AG10803 (cell line): ENCODE results near the gene DCTD.

Experiments used
- DNase-seq: peaks from one replicate; pipeline ENCODE4 v3.0.0; 2010; ENCODE audit warnings: low read depth
- H3K4me3 ChIP-seq: 2 replicates; pipeline ENCODE4 v1.5.1; 2011; ENCODE audit warnings: mild to moderate bottlenecking, low read length, control low read depth
- CTCF ChIP-seq: conservative IDR thresholded peaks from 2 replicates; pipeline ENCODE4 v1.5.1; 2011; ENCODE audit warnings: mild to moderate bottlenecking, low read length, control low read depth, inconsistent platforms

The DCTD gene

GRCh38 chr4:182895791-182896292 is 21.3 kb downstream of the DCTD start:
- DNase-seq = no peak
- no peak for TF ChIP-seq CTCF

GRCh38 chr4:182894681-182895275 is 22.4 kb downstream of the DCTD start:
- no peak for DNase-seq
- no peak for TF ChIP-seq CTCF
- no peak overlapping the region for H3K4me3 ChIP-seq

More at GRCh38 chr4:182895791-182896292, 21.3 kb downstream of the DCTD start:
- no peak overlapping the region for H3K4me3 ChIP-seq

- TF ChIP-seq CTCF = no peak
- no peak for DNase-seq
- H3K4me3 ChIP-seq = no peak overlapping the region
Observed at GRCh38 chr4:182893474-182894080, 23.6 kb downstream of the DCTD start.

GRCh38 chr4:182893047-182893446 is 24.1 kb downstream of the DCTD start:
- no peak for DNase-seq
- no peak overlapping the region for H3K4me3 ChIP-seq
- no peak for TF ChIP-seq CTCF

GRCh38 chr4:182890202-182890601 is 27.0 kb downstream of the DCTD start:
- H3K4me3 ChIP-seq = no peak overlapping the region
- no peak for DNase-seq
- no peak for TF ChIP-seq CTCF

GRCh38 chr4:182888891-182889290 is 28.3 kb downstream of the DCTD start:
- TF ChIP-seq CTCF = no peak
- H3K4me3 ChIP-seq = no peak overlapping the region
- DNase-seq = no peak

- TF ChIP-seq CTCF = no peak
- DNase-seq = no peak
- no peak overlapping the region for H3K4me3 ChIP-seq
Observed at GRCh38 chr4:182886768-182887167, 30.4 kb downstream of the DCTD start.
